Endometrial microvascular endothelial cells (primary cell): ENCODE results near the gene ZBTB49. TPM values are rescaled to one million over a fixed set of nuclear protein-coding genes. Genes with fewer than 3 reads are reported as not detected.
"Not testable (repeated sequence)": the region's sequence is repeated elsewhere in the genome, so short reads cannot be mapped to it uniquely, and the experiment has no call there.

Experiments used
- in situ Hi-C: cut with HindIII; loops from 2 replicates; pipeline ENCODE4 v1.10.0; 2017; ENCODE audit warnings: low sequenced_read_pairs, low pct_unique_long_range_greater_than_20kb; ENCODE audit errors: inconsistent ontology term
- total RNA-seq: library from RNA; depleted of rRNA; stranded (reverse); fragments of >200 nt; gene quantifications from one replicate; pipeline ENCODE4 v1.2.3, GENCODE V29; 2015; ENCODE audit errors: inconsistent ontology term

ZBTB49 gene
- total RNA-seq, 1 donor from 2014 or later, result 2.7 TPM

GRCh38 chr4:4344915-4345527 lies 55.0 kb downstream of the ZBTB49 start:
- in situ Hi-C loops, result no loop called here

DNA sequence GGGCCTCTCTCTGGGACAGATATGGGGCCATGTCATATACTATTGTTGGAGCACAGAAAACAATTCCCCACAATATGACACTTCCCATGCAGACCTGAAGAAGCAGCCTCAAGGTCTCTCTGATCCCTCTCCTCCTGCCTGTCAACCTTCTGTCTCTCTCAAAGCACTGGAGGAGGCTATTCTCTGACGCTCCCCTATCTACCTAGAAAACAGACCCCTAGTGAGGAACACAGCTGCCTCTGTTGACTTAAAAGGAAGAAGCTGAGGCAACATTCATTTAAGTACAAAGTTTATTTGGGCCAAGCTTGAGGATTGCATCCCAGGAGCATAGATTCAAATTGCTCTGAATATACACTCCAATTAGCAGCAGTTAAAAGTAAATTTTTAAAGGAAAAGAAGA lies 57.5 kb downstream of the ZBTB49 start:
- in situ Hi-C loops, result no loop called here

- in situ Hi-C loops, result not testable (repeated sequence)
These were observed 58.5 kb downstream of the ZBTB49 start for GRCh38 chr4:4348585-4348984.

DNA sequence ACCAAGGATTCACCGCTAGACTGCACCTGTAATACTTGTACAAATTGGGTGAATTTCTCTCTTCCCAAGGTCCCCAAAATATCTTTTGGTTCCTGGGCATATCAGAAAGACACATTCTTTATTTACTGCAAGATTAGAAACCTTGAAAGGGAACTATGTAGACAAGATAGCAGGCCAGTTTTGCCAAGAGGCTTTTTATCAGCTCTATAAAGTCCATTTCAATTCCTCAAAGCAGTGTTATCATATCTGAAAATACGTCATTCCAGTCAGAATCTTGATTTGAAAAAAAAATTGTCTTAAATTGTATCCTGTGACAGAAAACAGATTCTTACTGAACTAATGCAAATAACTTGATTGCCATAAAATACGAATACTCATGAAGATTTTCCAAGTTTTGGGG lies 59.8 kb downstream of the ZBTB49 start:
- in situ Hi-C loops, result no loop called here

DNA sequence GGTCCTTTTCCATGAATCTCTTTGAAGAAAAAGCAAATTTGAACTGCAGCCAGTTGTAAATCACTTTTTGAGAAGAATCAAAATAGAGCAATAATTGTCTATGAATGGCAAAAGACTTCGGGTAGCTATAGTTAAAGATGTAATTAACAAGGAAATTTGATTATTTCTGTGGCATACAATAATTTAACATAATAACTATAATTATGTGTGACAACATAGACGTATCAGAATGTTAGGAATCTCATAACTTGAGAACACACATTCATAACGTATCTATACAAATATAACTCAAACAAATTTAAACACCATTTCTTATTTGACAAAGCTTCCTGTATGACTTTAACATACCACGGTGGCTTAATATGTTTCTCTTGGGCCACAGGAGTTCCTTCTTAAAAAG lies 60.9 kb downstream of the ZBTB49 start:
- in situ Hi-C loops, result no loop called here

GRCh38 chr4:4355302-4355701 lies 65.3 kb downstream of the ZBTB49 start:
- in situ Hi-C loops, result no loop called here

DNA sequence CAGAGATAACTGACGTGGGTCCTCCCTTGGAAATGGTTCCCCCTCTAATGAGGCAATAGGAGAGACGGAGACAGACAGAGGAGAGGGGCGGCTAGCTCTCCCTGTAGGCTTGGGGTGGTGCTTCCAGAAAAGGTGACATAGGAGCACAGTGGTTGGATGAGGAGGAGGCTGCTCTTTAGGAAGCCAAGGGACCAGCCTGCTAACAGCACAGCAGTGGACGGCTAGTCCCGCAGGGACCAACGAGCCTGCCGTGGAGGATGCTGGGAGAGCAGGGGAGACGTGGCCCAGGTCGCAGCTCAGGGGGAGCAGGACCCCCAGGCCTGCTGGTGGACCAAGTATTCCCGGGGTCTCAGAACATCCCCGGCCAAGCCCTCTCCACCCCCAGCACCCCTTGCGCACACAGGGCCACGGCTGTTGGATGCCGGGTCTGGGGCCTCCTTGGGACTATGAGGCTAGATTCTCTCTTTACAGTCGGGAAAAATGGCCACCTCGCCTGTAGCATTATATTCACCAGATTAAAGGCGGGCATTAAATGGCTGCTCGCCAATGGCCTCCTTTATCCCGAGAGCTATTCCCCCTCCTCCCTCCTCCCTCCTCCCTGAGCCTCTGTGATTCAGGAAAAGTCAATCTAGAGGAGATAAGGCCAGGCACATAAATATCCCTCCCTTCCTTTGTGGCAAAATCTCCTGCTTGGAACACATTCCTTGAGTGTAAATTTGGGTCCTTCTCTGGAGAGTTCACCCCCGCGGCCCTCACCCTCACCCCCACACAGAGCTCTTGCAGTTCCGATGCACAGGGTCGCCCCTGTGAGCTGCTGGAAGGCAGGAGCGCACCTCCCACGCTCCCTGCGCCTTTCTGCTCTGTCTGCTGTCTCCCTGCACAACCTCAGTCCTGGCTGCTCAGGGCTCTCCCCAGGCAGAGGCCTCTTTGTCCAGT lies 66.3 kb downstream of the ZBTB49 start:
- in situ Hi-C loops, result no loop called here

DNA sequence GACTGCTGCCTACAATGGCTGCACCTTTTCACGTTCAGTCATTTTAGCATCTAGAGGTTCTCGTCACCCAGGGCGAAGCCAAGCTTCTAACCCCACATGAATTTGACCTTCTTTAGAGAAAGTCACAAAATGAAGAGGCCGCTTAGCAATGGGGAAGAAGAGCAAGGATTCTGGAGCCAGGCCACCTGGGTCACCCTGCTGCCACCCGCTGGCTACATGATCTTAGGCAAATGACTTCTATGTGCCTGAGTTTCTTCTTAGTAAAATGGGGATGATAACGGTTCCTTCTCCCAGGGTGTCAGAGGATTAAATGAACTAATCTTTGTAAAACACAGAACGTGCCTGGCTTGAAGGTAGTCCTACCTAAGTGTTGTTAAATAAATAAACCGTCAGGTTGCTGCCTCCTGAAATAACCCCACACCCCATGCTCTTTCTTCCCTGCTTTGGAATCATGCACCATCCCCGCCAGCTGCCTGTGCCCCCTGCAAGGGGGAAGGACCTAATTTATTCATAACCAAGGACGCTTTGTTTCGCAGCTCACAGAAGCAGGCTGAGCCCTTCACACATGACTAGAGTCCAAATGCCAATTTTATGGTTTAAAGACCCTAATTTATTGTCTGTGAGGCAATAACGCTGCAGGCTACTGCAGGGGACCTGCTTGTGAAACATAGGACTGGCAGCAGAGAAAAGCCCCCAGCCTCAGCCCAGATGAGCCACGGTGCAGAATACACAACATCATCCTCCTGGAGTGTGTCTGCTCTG lies 68.2 kb downstream of the ZBTB49 start:
- in situ Hi-C loops, result no loop called here

DNA sequence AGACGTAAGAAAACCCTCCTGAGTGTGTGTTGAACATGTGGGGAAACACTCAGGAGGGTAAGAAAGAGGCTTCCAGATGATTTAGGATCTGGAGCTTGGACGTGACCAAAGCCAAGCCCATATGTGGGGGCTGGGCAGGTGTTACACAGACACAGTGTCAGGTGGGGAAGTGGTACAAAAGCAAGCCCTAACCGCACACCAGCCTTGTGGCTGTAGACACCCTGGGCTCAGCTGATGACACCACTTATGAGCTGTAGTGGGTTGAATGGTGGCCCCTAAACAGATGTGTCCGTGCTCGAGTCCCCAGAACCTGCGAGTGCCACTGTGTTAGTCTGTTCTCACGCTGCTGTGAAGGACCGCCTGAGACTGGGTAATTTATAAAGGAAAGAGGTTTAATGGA lies 71.8 kb downstream of the ZBTB49 start:
- in situ Hi-C loops, result no loop called here

GRCh38 chr4:4362991-4363697 lies 73.1 kb downstream of the ZBTB49 start:
- in situ Hi-C loops, result no loop called here

DNA sequence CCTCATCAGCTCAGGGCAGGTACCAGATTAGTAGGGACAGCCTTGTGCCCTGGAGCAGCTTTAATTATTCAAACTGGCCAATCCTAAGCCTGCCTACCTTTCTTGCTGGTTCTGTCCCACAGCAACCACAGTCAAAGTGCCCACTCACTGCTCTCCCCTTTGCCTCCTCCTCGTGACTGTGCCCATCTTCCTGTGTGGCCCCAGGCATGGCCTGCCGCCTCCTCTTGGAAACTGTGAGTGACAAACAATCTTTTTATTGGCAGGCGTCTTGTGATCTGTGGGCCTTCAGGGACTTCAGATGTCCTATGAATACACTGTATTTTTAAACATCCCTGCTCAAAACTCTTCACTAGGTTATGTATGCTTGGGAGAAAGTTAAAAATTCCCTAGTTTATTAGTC lies 74.0 kb downstream of the ZBTB49 start:
- in situ Hi-C loops, result no loop called here

- in situ Hi-C loops, result no loop called here
These were observed 74.6 kb downstream of the ZBTB49 start for GRCh38 chr4:4364486-4365208.

- in situ Hi-C loops, result no loop called here
These were observed 78.9 kb downstream of the ZBTB49 start for GRCh38 chr4:4368809-4369580.

Other genes with a start within 250 kb of the ZBTB49 start
- not detected for gene OTOP1, start 63.3 kb upstream of the ZBTB49 start, total RNA-seq
- 21.6 TPM for gene TMEM128, start 42.0 kb upstream of the ZBTB49 start, total RNA-seq
- gene LYAR, start 97 bp upstream of the ZBTB49 start, total RNA-seq, result 41.6 TPM
- 13.8 TPM for gene NSG1, start 96.9 kb downstream of the ZBTB49 start, total RNA-seq